ENCODE data around the gene TUT7. TPM values are rescaled to one million over a fixed set of nuclear protein-coding genes. Genes with fewer than 3 reads are reported as not detected.

Gene TUT7
- total RNA-seq, 1 donor from 2014 or later: 24.0 TPM

DNA sequence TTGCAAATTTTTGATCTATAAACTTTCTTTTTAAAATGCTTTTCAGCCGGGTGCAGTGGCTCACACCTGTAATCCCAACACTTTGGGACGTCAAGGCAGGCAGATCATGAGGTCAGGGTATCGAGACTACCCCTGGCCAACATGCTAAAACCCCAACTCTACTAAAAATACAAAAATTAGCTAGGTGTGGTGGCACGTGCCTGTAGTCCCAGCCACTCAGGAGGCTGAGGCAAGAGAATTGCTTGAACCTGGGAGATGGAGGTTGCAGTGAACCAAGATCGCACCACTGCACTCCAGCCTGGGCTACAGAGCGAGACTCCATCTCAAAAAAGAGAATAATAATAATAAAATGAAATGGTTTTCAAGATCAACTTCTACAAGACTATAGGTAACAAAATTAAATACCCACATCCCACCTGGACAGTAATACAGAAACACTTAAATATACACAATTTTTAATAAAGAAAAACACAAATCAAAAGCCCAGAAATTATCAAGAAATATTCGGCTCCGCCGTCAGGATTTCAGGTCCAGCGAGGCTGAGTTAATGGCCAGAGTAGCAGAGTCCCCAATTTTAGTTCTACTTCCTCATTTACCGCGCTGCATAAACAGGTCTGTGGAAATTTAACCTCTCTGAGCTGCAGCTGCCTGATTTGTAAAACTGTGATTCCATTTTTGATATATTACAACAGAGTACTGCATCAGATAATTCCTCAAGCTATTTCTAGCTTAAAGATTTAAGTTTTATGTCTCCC, 4.0 kb downstream of the TUT7 start:
- Histone ChIP-seq H3K9me3 (ENCODE audit: control insufficient read depth in 3 of 3, low read length in 3 of 3) (no peaks in the 10 kb centered on the region), H3K4me1 (ENCODE audit: control insufficient read depth in 3 of 3, insufficient read depth in 3 of 3, low read length in 3 of 3) (peaks cover 18 to 27% (median 24%) of the 10 kb centered on the region in 3 donors), H3K36me3 (ENCODE audit: control insufficient read depth in 3 of 3, insufficient read depth in 3 of 3, low read length in 3 of 3) (peaks cover 0 to 10% (median 8%) of the 10 kb centered on the region in 3 donors), H3K27ac (ENCODE audit: low read depth, low read length) (no peak overlapping the region), H3K27me3 (ENCODE audit: control insufficient read depth in 3 of 3, insufficient read depth in 3 of 3, low read length in 3 of 3) (no peaks in the 10 kb centered on the region), H3K9ac (ENCODE audit: low read depth in 1 of 3, low read length in 3 of 3) (no peak overlapping the region), H3K4me3 (ENCODE audit: low read length in 3 of 3) (peak overlapping the region in 1 of 3 donors; percentile 7)

DNA sequence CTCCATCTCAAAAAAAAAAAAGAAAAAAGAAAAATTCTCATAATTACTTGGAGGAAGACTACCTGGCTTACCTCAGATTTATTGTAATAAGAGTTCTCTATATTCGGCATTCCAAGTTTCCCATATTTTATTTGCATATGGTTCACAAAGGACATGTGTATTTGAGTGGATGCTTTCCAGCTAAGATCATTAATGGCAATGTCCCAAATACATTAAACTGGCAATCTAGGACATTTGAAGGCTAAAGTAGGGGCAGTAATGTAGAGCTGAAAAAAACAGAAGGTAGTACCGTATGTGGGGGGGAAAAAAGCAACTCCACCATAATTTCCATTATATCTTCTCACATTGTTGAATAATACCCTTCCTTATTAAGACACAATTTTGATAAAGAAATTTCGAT, 4.9 kb downstream of the TUT7 start:
- H3K9ac ChIP-seq (ENCODE audit: low read depth in 1 of 3, low read length in 3 of 3): no peak overlapping the region
- peaks cover 15 to 24% (median 19%) of the 10 kb centered on the region in 3 donors for H3K4me1 ChIP-seq (ENCODE audit: control insufficient read depth in 3 of 3, insufficient read depth in 3 of 3, low read length in 3 of 3)
- no peak overlapping the region for H3K27ac ChIP-seq (ENCODE audit: low read depth, low read length)
- H3K27me3 ChIP-seq (ENCODE audit: control insufficient read depth in 3 of 3, insufficient read depth in 3 of 3, low read length in 3 of 3): no peaks in the 10 kb centered on the region
- no peaks in the 10 kb centered on the region for H3K9me3 ChIP-seq (ENCODE audit: control insufficient read depth in 3 of 3, low read length in 3 of 3)
- H3K4me3 ChIP-seq (ENCODE audit: low read length in 3 of 3): no peak overlapping the region
- H3K36me3 ChIP-seq (ENCODE audit: control insufficient read depth in 3 of 3, insufficient read depth in 3 of 3, low read length in 3 of 3): peaks cover 3 to 17% (median 15%) of the 10 kb centered on the region in 3 donors

DNA sequence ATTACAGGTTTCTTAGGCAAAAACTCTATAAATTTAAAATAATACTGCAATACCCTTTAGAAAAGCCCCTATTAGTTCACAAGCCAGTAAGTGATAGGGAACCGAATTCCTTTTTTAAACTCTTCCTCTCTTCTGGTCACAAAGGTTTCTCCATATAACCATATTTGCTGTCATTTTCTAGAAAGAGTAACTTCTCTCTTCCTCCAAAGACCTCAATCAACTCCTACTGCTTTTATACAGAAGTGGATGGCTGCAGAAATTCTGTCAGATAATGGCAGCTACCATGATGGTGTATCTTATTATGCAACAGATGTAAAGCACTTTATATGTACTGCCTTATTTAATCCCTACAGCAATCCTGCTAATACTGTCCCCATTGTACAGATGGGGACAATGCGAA, 6.2 kb downstream of the TUT7 start:
- Histone ChIP-seq H3K36me3 (ENCODE audit: control insufficient read depth in 3 of 3, insufficient read depth in 3 of 3, low read length in 3 of 3) (peaks cover 3 to 23% (median 18%) of the 10 kb centered on the region in 3 donors), H3K27ac (ENCODE audit: low read depth, low read length) (no peak overlapping the region), H3K9me3 (ENCODE audit: control insufficient read depth in 3 of 3, low read length in 3 of 3) (no peaks in the 10 kb centered on the region), H3K9ac (ENCODE audit: low read depth in 1 of 3, low read length in 3 of 3) (no peak overlapping the region), H3K4me3 (ENCODE audit: low read length in 3 of 3) (no peak overlapping the region), H3K4me1 (ENCODE audit: control insufficient read depth in 3 of 3, insufficient read depth in 3 of 3, low read length in 3 of 3) (peaks cover 10 to 16% (median 11%) of the 10 kb centered on the region in 3 donors), H3K27me3 (ENCODE audit: control insufficient read depth in 3 of 3, insufficient read depth in 3 of 3, low read length in 3 of 3) (no peaks in the 10 kb centered on the region)

- no peak overlapping the region for H3K4me3 ChIP-seq (ENCODE audit: low read length in 3 of 3)
- no peaks in the 10 kb centered on the region for H3K27me3 ChIP-seq (ENCODE audit: control insufficient read depth in 3 of 3, insufficient read depth in 3 of 3, low read length in 3 of 3)
- H3K9ac ChIP-seq (ENCODE audit: low read depth in 1 of 3, low read length in 3 of 3): no peak overlapping the region
- H3K36me3 ChIP-seq (ENCODE audit: control insufficient read depth in 3 of 3, insufficient read depth in 3 of 3, low read length in 3 of 3): peaks cover 3 to 49% (median 45%) of the 10 kb centered on the region in 3 donors
- peaks cover 0 to 4% (median 3%) of the 10 kb centered on the region in 3 donors for H3K4me1 ChIP-seq (ENCODE audit: control insufficient read depth in 3 of 3, insufficient read depth in 3 of 3, low read length in 3 of 3)
- H3K9me3 ChIP-seq (ENCODE audit: control insufficient read depth in 3 of 3, low read length in 3 of 3): no peaks in the 10 kb centered on the region
- H3K27ac ChIP-seq (ENCODE audit: low read depth, low read length): no peak overlapping the region
These were observed 9.4 kb downstream of the TUT7 start for GRCh38 chr9:86344818-86345217.

DNA sequence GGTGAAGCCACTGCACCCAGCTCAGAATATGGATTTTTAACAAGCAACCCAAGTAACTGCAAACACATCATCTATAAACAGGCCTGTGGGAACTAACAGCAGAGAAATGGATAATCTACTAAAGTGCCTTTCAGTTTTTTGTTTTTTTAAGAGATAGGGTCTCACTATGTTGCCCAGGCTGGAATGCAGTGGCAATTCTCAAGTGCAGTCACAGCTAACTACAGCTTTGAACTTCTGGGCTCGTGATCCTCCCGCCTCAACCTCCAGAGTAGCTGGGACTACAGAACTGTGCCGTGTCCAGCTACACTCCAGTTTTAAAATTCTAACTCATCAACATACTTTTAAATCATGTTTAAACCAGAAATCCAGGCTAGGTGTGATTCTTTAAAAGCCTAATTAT, 11.9 kb downstream of the TUT7 start:
- H3K27ac ChIP-seq (ENCODE audit: low read depth, low read length): no peak overlapping the region
- no peaks in the 10 kb centered on the region for H3K27me3 ChIP-seq (ENCODE audit: control insufficient read depth in 3 of 3, insufficient read depth in 3 of 3, low read length in 3 of 3)
- no peaks in the 10 kb centered on the region for H3K9me3 ChIP-seq (ENCODE audit: control insufficient read depth in 3 of 3, low read length in 3 of 3)
- H3K36me3 ChIP-seq (ENCODE audit: control insufficient read depth in 3 of 3, insufficient read depth in 3 of 3, low read length in 3 of 3): peaks cover 8 to 70% (median 66%) of the 10 kb centered on the region in 3 donors
- no peak overlapping the region for H3K4me3 ChIP-seq (ENCODE audit: low read length in 3 of 3)
- no peak overlapping the region for H3K9ac ChIP-seq (ENCODE audit: low read depth in 1 of 3, low read length in 3 of 3)
- no peaks in the 10 kb centered on the region for H3K4me1 ChIP-seq (ENCODE audit: control insufficient read depth in 3 of 3, insufficient read depth in 3 of 3, low read length in 3 of 3)

DNA sequence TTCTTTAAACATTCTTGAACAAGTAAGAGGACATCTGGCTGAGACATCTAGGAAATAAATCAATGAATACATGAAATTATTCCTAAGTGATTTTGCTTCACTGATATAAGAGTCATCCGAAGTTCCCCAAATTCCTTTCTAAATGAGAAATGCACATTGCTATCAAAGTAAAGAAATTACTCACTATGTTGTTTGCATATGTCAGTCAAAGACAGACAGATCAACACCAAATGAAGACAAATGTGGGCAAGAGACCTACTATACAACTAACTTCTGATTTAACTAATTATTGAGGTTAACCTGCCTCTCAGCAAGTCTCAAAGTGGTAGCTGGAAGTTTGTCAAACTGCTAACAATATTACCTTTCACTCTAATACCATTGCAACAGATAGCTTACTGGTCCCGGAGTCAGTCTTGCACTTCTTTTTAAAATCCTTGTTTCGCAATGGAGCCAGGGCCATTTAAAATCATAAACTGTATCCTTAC, 13.2 kb downstream of the TUT7 start:
- Histone ChIP-seq H3K9ac (ENCODE audit: low read depth in 1 of 3, low read length in 3 of 3) (no peak overlapping the region), H3K9me3 (ENCODE audit: control insufficient read depth in 3 of 3, low read length in 3 of 3) (no peaks in the 10 kb centered on the region), H3K4me3 (ENCODE audit: low read length in 3 of 3) (no peak overlapping the region), H3K27ac (ENCODE audit: low read depth, low read length) (no peak overlapping the region), H3K27me3 (ENCODE audit: control insufficient read depth in 3 of 3, insufficient read depth in 3 of 3, low read length in 3 of 3) (no peaks in the 10 kb centered on the region), H3K36me3 (ENCODE audit: control insufficient read depth in 3 of 3, insufficient read depth in 3 of 3, low read length in 3 of 3) (peaks cover 13 to 80% (median 76%) of the 10 kb centered on the region in 3 donors), H3K4me1 (ENCODE audit: control insufficient read depth in 3 of 3, insufficient read depth in 3 of 3, low read length in 3 of 3) (no peaks in the 10 kb centered on the region)

DNA sequence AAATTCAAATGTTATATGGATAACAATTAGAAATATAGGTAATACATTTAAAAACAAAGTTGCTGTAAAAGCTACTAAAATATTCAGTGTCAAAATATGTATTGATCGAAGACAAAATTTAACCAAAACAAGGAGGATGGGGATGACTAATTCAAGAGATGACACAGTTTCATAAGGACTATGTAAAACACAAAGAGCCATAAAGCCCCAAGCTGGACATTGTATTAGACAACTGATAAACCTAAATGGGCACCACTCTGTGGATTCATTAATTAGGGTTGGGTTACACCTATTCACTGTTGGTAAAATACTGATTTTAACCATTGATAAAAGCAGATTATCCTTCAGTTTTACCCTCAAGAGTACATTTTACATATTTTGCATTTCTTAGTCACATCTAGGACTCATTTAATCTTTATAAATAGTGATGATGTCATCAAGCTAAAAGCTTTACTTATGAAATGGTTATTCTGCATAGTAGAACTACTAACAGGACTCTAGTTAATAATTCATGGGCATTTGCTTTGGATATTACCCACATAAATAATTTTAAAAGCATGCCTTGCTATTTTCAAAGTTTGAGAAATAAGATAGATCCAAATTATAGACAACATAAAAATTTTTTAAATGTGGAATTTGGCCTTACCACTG, 13.7 kb downstream of the TUT7 start:
- H3K27ac ChIP-seq (ENCODE audit: low read depth, low read length): no peak overlapping the region
- no peak overlapping the region for H3K9ac ChIP-seq (ENCODE audit: low read depth in 1 of 3, low read length in 3 of 3)
- H3K4me1 ChIP-seq (ENCODE audit: control insufficient read depth in 3 of 3, insufficient read depth in 3 of 3, low read length in 3 of 3): no peaks in the 10 kb centered on the region
- H3K36me3 ChIP-seq (ENCODE audit: control insufficient read depth in 3 of 3, insufficient read depth in 3 of 3, low read length in 3 of 3): peaks cover 13 to 81% (median 74%) of the 10 kb centered on the region in 3 donors
- H3K4me3 ChIP-seq (ENCODE audit: low read length in 3 of 3): no peak overlapping the region
- no peaks in the 10 kb centered on the region for H3K9me3 ChIP-seq (ENCODE audit: control insufficient read depth in 3 of 3, low read length in 3 of 3)
- no peaks in the 10 kb centered on the region for H3K27me3 ChIP-seq (ENCODE audit: control insufficient read depth in 3 of 3, insufficient read depth in 3 of 3, low read length in 3 of 3)

- Histone ChIP-seq H3K27ac (ENCODE audit: low read depth, low read length) (no peak overlapping the region), H3K9me3 (ENCODE audit: control insufficient read depth in 3 of 3, low read length in 3 of 3) (no peaks in the 10 kb centered on the region), H3K4me1 (ENCODE audit: control insufficient read depth in 3 of 3, insufficient read depth in 3 of 3, low read length in 3 of 3) (no peaks in the 10 kb centered on the region), H3K4me3 (ENCODE audit: low read length in 3 of 3) (no peak overlapping the region), H3K9ac (ENCODE audit: low read depth in 1 of 3, low read length in 3 of 3) (no peak overlapping the region), H3K27me3 (ENCODE audit: control insufficient read depth in 3 of 3, insufficient read depth in 3 of 3, low read length in 3 of 3) (no peaks in the 10 kb centered on the region), H3K36me3 (ENCODE audit: control insufficient read depth in 3 of 3, insufficient read depth in 3 of 3, low read length in 3 of 3) (peaks cover 10 to 82% (median 74%) of the 10 kb centered on the region in 3 donors)
These were observed 16.6 kb downstream of the TUT7 start for GRCh38 chr9:86337469-86338108.

DNA sequence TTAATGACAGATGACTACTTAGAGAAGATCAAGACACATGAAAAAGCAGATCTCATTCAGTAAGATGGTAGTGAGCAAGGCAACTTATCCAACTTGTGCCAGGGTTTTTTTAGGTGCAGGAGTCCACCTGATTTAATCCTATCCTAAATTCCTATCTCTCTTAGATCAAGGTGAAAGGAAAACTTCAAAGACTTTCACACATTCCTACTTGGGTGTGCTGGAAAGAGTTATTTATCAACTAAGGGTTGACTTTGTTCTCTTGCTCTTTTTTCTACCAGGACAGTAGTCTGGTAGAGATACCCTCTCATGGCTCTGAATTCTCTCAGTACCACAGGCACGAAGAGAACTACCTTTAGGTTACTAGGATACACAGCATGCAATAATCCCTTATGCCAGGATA, 18.2 kb downstream of the TUT7 start:
- H3K36me3 ChIP-seq (ENCODE audit: control insufficient read depth in 3 of 3, insufficient read depth in 3 of 3, low read length in 3 of 3): peaks cover 10 to 69% (median 60%) of the 10 kb centered on the region in 3 donors
- no peak overlapping the region for H3K9ac ChIP-seq (ENCODE audit: low read depth in 1 of 3, low read length in 3 of 3)
- no peak overlapping the region for H3K27ac ChIP-seq (ENCODE audit: low read depth, low read length)
- no peaks in the 10 kb centered on the region for H3K27me3 ChIP-seq (ENCODE audit: control insufficient read depth in 3 of 3, insufficient read depth in 3 of 3, low read length in 3 of 3)
- H3K4me1 ChIP-seq (ENCODE audit: control insufficient read depth in 3 of 3, insufficient read depth in 3 of 3, low read length in 3 of 3): no peaks in the 10 kb centered on the region
- no peak overlapping the region for H3K4me3 ChIP-seq (ENCODE audit: low read length in 3 of 3)
- no peaks in the 10 kb centered on the region for H3K9me3 ChIP-seq (ENCODE audit: control insufficient read depth in 3 of 3, low read length in 3 of 3)

DNA sequence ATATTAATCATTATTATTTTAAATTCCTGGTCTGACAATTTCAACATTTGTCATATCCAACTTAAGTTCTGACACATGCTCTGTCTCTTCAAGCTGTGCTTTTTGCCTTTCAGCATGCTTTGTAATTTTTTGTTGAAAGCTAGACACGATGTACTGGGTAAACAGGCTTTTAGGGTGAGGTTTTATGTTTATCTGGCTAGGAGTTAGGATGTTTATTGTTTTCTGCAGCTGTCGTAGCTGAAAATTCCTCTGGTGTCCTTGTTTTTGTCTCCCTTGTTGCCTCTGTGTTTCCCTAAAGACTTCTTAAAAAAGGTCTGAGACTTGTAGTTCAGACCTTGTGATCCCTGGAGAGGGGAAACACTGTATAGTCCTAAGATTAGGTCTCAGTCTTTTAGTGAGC, 20.6 kb downstream of the TUT7 start:
- Histone ChIP-seq H3K36me3 (ENCODE audit: control insufficient read depth in 3 of 3, insufficient read depth in 3 of 3, low read length in 3 of 3) (peaks cover 6 to 53% (median 51%) of the 10 kb centered on the region in 3 donors), H3K27me3 (ENCODE audit: control insufficient read depth in 3 of 3, insufficient read depth in 3 of 3, low read length in 3 of 3) (no peaks in the 10 kb centered on the region), H3K9me3 (ENCODE audit: control insufficient read depth in 3 of 3, low read length in 3 of 3) (no peaks in the 10 kb centered on the region), H3K27ac (ENCODE audit: low read depth, low read length) (no peak overlapping the region), H3K4me3 (ENCODE audit: low read length in 3 of 3) (no peak overlapping the region), H3K9ac (ENCODE audit: low read depth in 1 of 3, low read length in 3 of 3) (no peak overlapping the region), H3K4me1 (ENCODE audit: control insufficient read depth in 3 of 3, insufficient read depth in 3 of 3, low read length in 3 of 3) (no peaks in the 10 kb centered on the region)
